NCI-H460 (cell line): Measurements from ENCODE around the gene ART1. TPM values are rescaled to one million over a fixed set of nuclear protein-coding genes. Genes with fewer than 3 reads are reported as not detected.
A peak's percentile ranks its signal among the peaks of the same experiment; 100 is the strongest.
"Not testable (repeated sequence)": the region's sequence is repeated elsewhere in the genome, so short reads cannot be mapped to it uniquely, and the experiment has no call there.

Experiments used
- DNase-seq: peaks from one replicate; pipeline ENCODE4 v3.0.0-alpha.2; 2016; ENCODE audit warnings: low read depth; ENCODE audit errors: extremely low read depth
- total RNA-seq: library from RNA; depleted of rRNA; stranded (reverse); fragments of >200 nt; shearing (Covaris generic); gene quantifications from 2 replicates; pipeline ENCODE4 v1.2.3, GENCODE V29; 2014

Gene ART1
- total RNA-seq, 1 experiment from 2014 or later: not detected

DNA sequence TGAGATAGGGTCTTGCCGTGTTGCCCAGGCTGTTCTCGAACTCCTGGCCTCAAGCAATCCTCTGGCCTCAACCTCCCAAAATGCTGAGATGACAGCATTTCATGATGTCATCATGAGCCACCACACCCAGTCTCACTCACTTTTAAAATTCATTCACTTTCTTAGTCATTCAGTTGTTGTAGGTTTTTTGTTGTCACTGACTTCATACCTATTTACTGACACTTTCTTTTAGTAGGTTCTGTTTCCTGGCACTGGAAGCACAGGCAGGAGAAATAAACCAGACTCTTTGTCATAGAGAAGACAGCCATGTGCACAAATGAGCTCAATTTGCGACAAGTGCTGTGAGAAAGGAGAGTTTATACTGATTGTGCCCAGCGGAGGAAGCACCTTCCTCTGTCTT is 13.6 kb upstream of the ART1 start:
- DNase-seq: no peak

GRCh38 chr11:3632070-3632660 is 12.8 kb upstream of the ART1 start:
- no peak for DNase-seq

DNA sequence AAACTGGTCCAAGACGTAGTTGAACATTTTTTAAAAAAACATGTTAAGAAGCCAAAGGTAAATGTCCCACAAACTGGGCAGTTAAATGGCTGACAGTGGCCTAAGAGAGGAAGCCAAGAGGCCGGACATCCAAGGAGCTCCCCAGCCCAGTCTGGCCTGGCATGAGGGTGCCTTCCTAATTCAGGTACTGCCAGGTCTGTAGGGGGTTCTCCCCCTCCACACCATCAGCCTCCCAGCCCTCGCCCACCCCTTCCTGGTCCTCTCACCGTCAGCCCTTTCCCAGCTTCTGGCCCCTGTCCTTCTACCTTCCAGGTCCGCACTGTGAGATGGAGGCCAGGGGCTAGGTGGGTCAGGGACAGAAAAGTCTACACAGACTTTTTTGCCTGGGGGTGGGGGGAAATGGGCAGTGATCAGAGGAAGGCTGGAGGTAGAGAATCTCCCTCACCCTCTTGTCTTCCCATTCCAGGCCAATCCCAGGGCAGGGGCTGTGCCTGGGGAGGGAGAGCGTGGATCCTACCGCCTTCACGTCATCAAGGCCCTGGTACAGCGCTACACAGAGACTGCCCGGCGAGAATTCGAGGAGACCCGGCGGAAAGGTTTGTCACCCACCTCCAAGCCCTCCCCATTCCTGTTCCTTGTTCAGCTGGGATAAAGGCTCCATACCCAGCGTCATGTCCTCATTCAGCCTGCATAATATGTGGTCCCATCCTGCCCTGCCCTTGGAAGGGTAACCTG is 9.1 kb upstream of the ART1 start:
- DNase-seq: no peak

- no peak for DNase-seq
Measured at GRCh38 chr11:3637201-3637600, 7.7 kb upstream of the ART1 start.

GRCh38 chr11:3638513-3638912 is 6.4 kb upstream of the ART1 start:
- no peak for DNase-seq

- no peak for DNase-seq
Measured at GRCh38 chr11:3639841-3640240, 5.1 kb upstream of the ART1 start.

- DNase-seq: no peak
Measured at GRCh38 chr11:3641191-3641590, 3.7 kb upstream of the ART1 start.

GRCh38 chr11:3641701-3642070 is 3.2 kb upstream of the ART1 start, which contains the start of gene ART5:
TSS of gene ART5 (minus strand) at chr11:3641992. CDS start at chr11:3641862, 130 bp downstream.
- no peak for DNase-seq

- peak; percentile 46 for DNase-seq
Measured at GRCh38 chr11:3642071-3642951, 2.6 kb upstream of the ART1 start.

GRCh38 chr11:3643102-3643546 is 1.8 kb upstream of the ART1 start:
- not testable (repeated sequence) for DNase-seq

DNA sequence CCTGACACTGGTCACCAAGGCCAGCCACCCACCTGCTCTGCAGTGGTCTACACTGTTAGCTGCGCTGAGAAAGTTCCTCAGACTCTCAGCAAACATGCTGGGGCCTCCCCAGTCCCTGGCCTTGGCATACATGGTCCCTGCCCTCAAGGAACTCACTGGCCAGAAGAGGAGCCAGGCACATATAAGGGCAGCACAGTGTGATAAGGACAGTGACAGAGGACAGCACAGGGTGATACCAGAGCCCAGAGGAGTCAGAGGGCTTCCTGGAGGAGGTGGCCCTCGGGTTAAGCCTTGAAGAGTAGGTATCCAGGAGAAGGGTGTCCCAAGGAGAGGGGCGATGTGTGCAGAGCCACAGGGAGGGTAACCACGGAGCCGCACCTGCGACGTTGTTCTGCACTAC is 624 bp downstream of the ART1 start:
- no peak for DNase-seq

DNA sequence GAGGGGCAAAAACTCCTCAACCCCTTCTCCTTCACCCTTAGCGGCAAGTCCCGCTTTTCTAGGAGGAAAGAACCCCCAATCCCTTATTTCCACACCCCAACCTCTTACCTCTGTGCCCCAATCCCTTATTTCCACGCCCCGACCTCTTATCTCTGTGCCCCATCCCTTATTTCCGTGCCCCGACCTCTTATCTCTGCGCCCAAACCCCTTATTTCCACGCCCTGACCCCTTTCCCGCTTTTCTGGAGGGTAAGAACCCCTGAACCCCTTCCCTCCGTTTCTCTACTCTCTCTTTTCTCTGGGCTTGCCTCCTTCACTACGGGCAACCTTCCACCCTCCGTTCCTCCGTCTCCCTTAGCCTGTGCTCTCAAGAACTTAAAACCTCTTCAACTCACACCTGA is 3.9 kb downstream of the ART1 start:
- not testable (repeated sequence) for DNase-seq

DNA sequence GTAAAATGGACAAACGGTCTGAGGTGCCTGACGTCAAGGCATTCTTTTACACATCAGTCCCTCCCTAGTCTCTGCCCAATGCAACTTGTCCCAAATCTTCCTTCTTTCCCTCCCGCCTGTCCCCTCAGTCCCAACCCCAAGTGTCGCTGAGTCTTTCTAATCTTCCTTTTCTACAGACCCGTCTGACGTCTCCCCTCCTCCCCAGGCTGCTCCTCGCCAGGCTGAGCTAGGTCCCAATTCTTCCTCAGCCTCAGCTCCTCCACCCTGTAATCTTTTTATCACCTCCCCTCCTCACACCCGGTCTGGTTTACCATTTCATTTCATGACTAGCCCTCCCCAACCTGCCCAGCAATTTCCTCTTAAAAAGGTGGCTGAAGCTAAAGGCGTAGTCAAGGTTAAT is 4.4 kb downstream of the ART1 start:
- not testable (repeated sequence) for DNase-seq

GRCh38 chr11:3652514-3652913 is 7.6 kb downstream of the ART1 start:
- not testable (repeated sequence) for DNase-seq

GRCh38 chr11:3655547-3655946 is 10.6 kb downstream of the ART1 start:
- DNase-seq: no peak

DNA sequence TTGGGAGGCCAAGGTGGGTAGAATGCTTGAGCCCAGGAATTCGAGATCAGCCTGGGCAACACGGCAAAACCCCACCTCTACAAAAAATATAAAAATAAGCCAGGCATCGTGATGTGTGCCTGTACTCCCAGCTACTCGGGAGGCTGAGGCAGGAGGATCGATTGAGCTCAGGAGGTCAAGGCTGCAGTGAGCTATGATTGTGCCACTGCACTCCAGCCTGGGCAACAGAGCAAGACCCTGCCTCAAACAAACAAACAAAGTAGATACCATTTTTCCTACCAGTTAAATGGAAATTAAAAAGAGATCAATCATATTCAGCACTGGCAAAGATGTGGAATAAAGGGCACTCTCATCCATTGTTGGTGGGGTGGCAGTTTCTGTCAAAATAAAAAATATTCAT is 12.4 kb downstream of the ART1 start:
- not testable (repeated sequence) for DNase-seq

GRCh38 chr11:3658252-3658651 is 13.3 kb downstream of the ART1 start:
- no peak for DNase-seq

DNA sequence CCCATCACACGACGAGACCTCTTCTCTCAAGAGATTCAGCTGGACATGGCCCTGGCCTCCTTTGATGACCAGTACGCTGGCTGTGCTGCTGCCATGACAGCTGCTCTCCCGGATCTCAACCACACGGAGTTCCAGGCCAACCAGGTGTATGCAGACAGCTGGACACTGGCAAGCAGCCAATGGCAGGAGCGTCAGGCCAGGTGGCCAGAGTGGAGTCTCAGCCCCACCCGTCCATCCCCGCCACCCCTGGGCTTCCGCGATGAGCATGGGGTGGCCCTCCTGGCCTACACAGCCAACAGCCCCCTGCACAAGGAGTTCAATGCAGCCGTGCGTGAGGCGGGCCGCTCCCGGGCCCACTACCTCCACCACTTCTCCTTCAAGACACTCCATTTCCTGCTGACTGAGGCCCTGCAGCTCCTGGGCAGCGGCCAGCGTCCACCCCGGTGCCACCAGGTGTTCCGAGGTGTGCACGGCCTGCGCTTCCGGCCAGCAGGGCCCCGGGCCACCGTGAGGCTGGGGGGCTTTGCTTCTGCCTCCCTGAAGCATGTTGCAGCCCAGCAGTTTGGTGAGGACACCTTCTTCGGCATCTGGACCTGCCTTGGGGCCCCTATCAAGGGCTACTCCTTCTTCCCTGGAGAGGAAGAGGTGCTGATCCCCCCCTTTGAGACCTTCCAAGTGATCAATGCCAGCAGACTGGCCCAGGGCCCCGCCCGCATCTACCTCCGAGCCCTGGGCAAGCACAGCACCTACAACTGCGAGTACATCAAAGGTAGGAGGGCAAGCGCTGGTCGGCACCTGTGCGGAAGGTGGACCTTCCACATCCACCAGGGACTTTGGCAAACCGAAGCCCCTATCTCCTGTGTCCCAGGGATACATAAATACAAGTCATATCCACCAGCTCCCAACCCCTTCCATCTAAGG is 14.9 kb downstream of the ART1 start:
- DNase-seq: no peak

DNA sequence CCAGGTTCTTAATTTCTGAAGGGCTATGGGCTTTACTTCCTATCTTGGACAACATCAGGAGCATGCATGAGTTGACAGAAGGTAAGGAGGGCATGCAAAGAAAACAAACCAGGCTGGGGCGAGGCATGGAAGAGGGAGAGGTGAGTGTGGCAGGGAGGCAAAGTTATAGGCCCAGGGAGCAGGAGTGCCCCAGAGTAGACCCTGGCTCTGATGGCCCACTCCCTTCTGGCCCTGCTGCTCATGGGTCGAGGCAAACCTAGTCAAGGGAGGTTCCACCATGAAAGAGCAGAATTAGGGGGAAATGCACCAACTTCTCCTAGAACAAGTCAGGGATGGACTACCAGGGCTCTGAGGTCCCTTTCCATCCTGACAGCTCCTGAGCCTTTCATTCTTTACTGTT is 16.0 kb downstream of the ART1 start:
- no peak for DNase-seq

GRCh38 chr11:3662856-3663255 is 17.9 kb downstream of the ART1 start:
- no peak for DNase-seq
